ENCODE results near the gene ARL17B.
"Not testable (repeated sequence)": the region's sequence is repeated elsewhere in the genome, so short reads cannot be mapped to it uniquely, and the experiment has no call there.

DNA sequence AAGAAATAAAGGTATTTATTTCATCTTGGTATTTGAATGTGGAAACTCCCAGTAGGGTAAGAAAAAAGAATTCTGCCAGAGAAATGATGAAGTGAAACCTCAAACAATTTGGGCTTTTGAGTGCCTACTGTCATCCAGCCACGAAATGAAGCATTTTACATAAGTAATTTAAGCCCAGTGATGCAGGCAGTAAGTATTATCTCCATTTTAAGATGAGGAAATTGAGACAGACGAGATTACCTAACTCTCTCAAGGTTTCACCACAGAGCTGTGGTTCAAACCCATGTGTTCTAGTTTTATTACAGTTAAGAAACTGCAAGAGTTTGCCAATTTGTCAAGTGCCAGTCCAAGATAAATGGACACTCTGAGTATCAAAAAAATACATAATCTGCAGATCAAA, 13.2 kb downstream of the ARL17B start:
- TF ChIP-seq, protein P1, sequence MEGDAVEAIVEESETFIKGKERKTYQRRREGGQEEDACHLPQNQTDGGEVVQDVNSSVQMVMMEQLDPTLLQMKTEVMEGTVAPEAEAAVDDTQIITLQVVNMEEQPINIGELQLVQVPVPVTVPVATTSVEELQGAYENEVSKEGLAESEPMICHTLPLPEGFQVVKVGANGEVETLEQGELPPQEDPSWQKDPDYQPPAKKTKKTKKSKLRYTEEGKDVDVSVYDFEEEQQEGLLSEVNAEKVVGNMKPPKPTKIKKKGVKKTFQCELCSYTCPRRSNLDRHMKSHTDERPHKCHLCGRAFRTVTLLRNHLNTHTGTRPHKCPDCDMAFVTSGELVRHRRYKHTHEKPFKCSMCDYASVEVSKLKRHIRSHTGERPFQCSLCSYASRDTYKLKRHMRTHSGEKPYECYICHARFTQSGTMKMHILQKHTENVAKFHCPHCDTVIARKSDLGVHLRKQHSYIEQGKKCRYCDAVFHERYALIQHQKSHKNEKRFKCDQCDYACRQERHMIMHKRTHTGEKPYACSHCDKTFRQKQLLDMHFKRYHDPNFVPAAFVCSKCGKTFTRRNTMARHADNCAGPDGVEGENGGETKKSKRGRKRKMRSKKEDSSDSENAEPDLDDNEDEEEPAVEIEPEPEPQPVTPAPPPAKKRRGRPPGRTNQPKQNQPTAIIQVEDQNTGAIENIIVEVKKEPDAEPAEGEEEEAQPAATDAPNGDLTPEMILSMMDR (conservative IDR thresholded peaks at IDR 0.05 in 1 of 2, IDR thresholded peaks at IDR 0.05 in 1 of 2; ENCODE audit: low read depth in 1 of 2, low read length in 2 of 2) = not testable (repeated sequence)
- not testable (repeated sequence) for TF ChIP-seq EZH2 (IDR thresholded peaks at IDR 0.05; ENCODE audit: low read length, missing control alignments)
